Measurements from ENCODE around the gene ABI1. TPM values are rescaled to one million over a fixed set of nuclear protein-coding genes. Genes with fewer than 3 reads are reported as not detected.

Gene ABI1
- total RNA-seq, 2 donors from 2014 or later, result 71.0 to 86.2 TPM

- no peaks in the 10 kb centered on the region for H3K9me3 Mint-ChIP-seq
- no peak overlapping the region for H3K27ac Mint-ChIP-seq
- H3K4me1 Mint-ChIP-seq (ENCODE audit: low read depth), result peaks cover 57% of the 10 kb centered on the region
- DNase-seq (no peak), ATAC-seq (replicated peaks in 1 of 2) (no peak)
- H3K36me3 Mint-ChIP-seq (ENCODE audit: insufficient read depth in 2 of 2), result peaks cover 1 to 2% of the 10 kb centered on the region in 2 donors
- H3K27me3 Mint-ChIP-seq (ENCODE audit: low read depth), result no peaks in the 10 kb centered on the region
- H3K4me3 Mint-ChIP-seq, result no peak overlapping the region
Observed at GRCh38 chr10:26807532-26807931, 53.2 kb downstream of the ABI1 start.

- Mint-ChIP-seq H3K27ac (peak overlapping the region; percentile 77), H3K36me3 (ENCODE audit: insufficient read depth in 2 of 2) (peaks cover 0 to 1% of the 10 kb centered on the region in 2 donors), H3K4me3 (peak overlapping the region in 1 of 2 donors; percentile 74), H3K4me1 (ENCODE audit: low read depth) (peaks cover 56% of the 10 kb centered on the region), H3K27me3 (ENCODE audit: low read depth) (no peaks in the 10 kb centered on the region), H3K9me3 (no peaks in the 10 kb centered on the region)
- DNase-seq (no peak), ATAC-seq (replicated peaks in 1 of 2) (peak; percentile 66 to 75)
Observed at GRCh38 chr10:26806557-26806956, 54.2 kb downstream of the ABI1 start.

DNA sequence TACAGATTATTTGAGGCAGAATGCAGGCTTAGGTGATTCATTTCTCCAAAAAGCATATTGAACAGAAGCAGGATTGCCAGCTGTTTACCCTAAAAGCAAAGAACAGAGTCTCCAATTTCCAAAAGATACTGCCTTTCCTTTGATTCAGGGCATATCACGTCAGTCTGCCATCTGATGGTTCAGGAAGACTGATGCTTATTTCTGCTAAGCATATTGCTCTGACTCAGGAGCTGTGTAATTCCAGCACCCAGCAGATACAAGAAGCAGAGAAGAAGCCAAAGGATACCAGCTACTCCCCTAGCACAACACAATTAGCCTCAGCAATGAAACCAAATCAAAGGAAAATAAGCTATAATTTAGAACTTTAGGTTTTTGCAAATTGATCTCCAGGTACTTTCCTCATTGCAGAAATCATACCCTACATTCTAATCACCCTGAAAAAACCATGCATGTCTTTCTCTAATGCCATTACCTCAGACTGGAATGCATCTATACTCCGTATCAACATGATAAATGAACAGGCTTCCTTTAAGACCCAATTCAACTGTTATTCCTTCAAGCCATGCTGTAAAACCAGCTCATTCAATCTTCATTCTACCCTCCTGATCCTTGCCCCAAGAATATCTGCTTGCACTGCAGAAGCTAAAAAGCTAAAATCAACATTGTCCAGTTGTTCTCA, 55.1 kb downstream of the ABI1 start:
- H3K27ac Mint-ChIP-seq, result peak overlapping the region; percentile 77
- DNase-seq (no peak), ATAC-seq (replicated peaks in 1 of 2) (peak; percentile 41 to 72)
- no peaks in the 10 kb centered on the region for H3K27me3 Mint-ChIP-seq (ENCODE audit: low read depth)
- H3K4me3 Mint-ChIP-seq, result peak overlapping the region; percentile 23 to 74
- H3K9me3 Mint-ChIP-seq, result no peaks in the 10 kb centered on the region
- H3K4me1 Mint-ChIP-seq (ENCODE audit: low read depth), result peaks cover 56% of the 10 kb centered on the region
- H3K36me3 Mint-ChIP-seq (ENCODE audit: insufficient read depth in 2 of 2), result peaks cover 0 to 1% of the 10 kb centered on the region in 2 donors

- ATAC-seq (replicated peaks in 1 of 2), result no peak
- no peaks in the 10 kb centered on the region for H3K9me3 Mint-ChIP-seq
- H3K4me3 Mint-ChIP-seq, result peak overlapping the region in 1 of 2 donors; percentile 52
- peaks cover 0 to 1% of the 10 kb centered on the region in 2 donors for H3K36me3 Mint-ChIP-seq (ENCODE audit: insufficient read depth in 2 of 2)
- no peaks in the 10 kb centered on the region for H3K27me3 Mint-ChIP-seq (ENCODE audit: low read depth)
- peaks cover 61% of the 10 kb centered on the region for H3K4me1 Mint-ChIP-seq (ENCODE audit: low read depth)
- DNase-seq, result no peak
- H3K27ac Mint-ChIP-seq, result peak overlapping the region; percentile 86
Observed at GRCh38 chr10:26804418-26805393, 56.1 kb downstream of the ABI1 start.

DNA sequence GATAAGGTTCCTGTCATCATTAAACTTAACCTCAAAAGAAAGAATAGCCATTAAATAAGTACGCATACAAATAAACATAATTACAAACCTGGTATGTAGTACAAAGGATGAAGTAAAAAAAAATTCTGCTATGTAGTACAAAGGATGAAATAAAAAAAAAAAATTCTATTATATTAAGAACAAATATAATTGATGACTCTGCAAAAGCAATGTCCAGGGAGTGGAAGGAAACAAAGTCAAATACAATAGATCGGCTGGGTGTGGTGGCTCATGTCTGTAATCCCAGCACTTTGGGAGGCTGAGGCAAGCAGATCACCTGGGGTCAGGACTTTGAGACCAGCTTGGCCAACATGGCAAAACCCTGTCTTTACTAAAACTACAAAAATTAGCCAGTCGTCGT, 56.9 kb downstream of the ABI1 start:
- Mint-ChIP-seq H3K9me3 (no peaks in the 10 kb centered on the region), H3K36me3 (ENCODE audit: insufficient read depth in 2 of 2) (peaks cover 0 to 1% of the 10 kb centered on the region in 2 donors), H3K4me3 (no peak overlapping the region), H3K27ac (no peak overlapping the region), H3K27me3 (ENCODE audit: low read depth) (no peaks in the 10 kb centered on the region), H3K4me1 (ENCODE audit: low read depth) (peaks cover 70% of the 10 kb centered on the region)
- no peak for ATAC-seq (replicated peaks in 1 of 2)
- no peak for DNase-seq

GRCh38 chr10:26802527-26802926, 58.2 kb downstream of the ABI1 start:
- Mint-ChIP-seq H3K27ac (peak overlapping the region; percentile 16), H3K4me1 (ENCODE audit: low read depth) (peaks cover 79% of the 10 kb centered on the region), H3K9me3 (no peaks in the 10 kb centered on the region), H3K4me3 (peak overlapping the region in 1 of 2 donors; percentile 5), H3K36me3 (ENCODE audit: insufficient read depth in 2 of 2) (peaks cover 0 to 1% of the 10 kb centered on the region in 2 donors), H3K27me3 (ENCODE audit: low read depth) (no peaks in the 10 kb centered on the region)
- ATAC-seq (replicated peaks in 1 of 2) (no peak), DNase-seq (no peak)

DNA sequence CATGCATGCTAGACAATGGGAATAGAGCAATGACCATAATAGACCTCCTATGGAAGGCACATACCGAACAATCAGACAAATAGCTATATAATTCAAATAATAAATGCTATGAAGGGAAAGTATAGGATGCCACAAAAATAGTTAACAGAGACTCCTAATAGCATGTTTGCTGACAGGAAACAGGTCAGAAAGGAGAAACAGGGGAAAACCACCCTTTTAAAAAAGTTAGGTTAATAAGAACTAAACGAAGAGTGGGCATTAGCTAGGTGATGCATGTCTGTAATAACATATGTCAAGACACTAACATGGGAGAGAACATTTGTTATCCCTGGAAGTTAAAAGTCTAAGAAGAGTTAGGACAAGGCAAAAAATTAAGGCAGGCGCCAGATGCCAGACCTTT, 58.9 kb downstream of the ABI1 start:
- H3K27ac Mint-ChIP-seq, result no peak overlapping the region
- peaks cover 0 to 2% of the 10 kb centered on the region in 2 donors for H3K36me3 Mint-ChIP-seq (ENCODE audit: insufficient read depth in 2 of 2)
- H3K27me3 Mint-ChIP-seq (ENCODE audit: low read depth), result no peaks in the 10 kb centered on the region
- DNase-seq (no peak), ATAC-seq (replicated peaks in 1 of 2) (no peak)
- H3K4me3 Mint-ChIP-seq, result no peak overlapping the region
- H3K4me1 Mint-ChIP-seq (ENCODE audit: low read depth), result peaks cover 81% of the 10 kb centered on the region
- H3K9me3 Mint-ChIP-seq, result peaks cover 0 to 2% of the 10 kb centered on the region in 2 donors

DNA sequence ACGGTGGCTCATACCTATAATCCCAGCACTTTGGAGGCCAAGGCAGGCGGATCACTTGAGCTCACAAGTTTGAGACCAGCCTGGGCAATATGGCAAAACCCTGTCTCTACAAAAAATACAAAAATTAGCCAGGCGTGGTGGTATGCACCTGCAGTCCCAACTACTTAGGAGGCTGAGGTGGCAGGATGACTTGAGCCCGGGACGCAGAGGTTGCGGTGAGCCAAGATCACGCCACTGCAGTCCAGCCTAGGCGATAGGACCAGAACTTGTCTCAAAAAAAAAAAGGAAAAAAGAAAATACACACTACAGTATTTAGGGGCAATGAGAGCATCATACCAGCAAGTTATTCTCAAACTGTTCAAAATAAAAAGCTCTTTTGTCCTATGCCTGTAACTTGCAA, 59.5 kb downstream of the ABI1 start:
- Mint-ChIP-seq H3K9me3 (peaks cover 0 to 2% of the 10 kb centered on the region in 2 donors), H3K4me3 (no peak overlapping the region), H3K36me3 (ENCODE audit: insufficient read depth in 2 of 2) (peaks cover 0 to 2% of the 10 kb centered on the region in 2 donors), H3K27me3 (ENCODE audit: low read depth) (no peaks in the 10 kb centered on the region), H3K27ac (no peak overlapping the region), H3K4me1 (ENCODE audit: low read depth) (peaks cover 75% of the 10 kb centered on the region)
- ATAC-seq (replicated peaks in 1 of 2), result no peak
- DNase-seq, result no peak

DNA sequence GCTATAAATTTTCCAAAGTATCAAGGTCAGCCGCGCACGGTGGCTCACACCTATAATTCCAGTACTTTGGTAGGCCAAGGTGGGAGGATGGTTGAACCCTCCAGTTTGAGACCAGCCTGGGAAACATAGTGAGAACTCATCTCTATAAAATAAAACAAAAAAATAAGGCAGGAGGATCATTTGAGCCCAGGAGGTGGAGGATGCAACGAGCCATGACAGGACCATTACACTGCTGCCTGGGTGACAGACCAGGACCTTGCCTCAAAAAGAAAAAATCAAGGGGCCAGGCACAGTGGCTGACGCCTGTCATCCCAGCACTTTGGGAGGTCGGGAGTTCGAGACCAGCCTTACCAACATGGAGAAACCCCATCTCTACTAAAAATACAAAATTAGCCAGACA, 60.3 kb downstream of the ABI1 start:
- H3K36me3 Mint-ChIP-seq (ENCODE audit: insufficient read depth in 2 of 2), result peaks cover 0 to 2% of the 10 kb centered on the region in 2 donors
- H3K9me3 Mint-ChIP-seq, result peaks cover 0 to 2% of the 10 kb centered on the region in 2 donors
- no peak overlapping the region for H3K27ac Mint-ChIP-seq
- peaks cover 67% of the 10 kb centered on the region for H3K4me1 Mint-ChIP-seq (ENCODE audit: low read depth)
- no peak for ATAC-seq (replicated peaks in 1 of 2)
- no peak for DNase-seq
- no peaks in the 10 kb centered on the region for H3K27me3 Mint-ChIP-seq (ENCODE audit: low read depth)
- H3K4me3 Mint-ChIP-seq, result no peak overlapping the region

GRCh38 chr10:26799342-26799741, 61.4 kb downstream of the ABI1 start:
- H3K36me3 Mint-ChIP-seq (ENCODE audit: insufficient read depth in 2 of 2), result peaks cover 0 to 2% of the 10 kb centered on the region in 2 donors
- H3K27me3 Mint-ChIP-seq (ENCODE audit: low read depth), result no peaks in the 10 kb centered on the region
- peak overlapping the region; percentile 36 to 47 for H3K4me3 Mint-ChIP-seq
- no peak overlapping the region for H3K27ac Mint-ChIP-seq
- peaks cover 0 to 2% of the 10 kb centered on the region in 2 donors for H3K9me3 Mint-ChIP-seq
- ATAC-seq (replicated peaks in 1 of 2), result no peak
- peaks cover 56% of the 10 kb centered on the region for H3K4me1 Mint-ChIP-seq (ENCODE audit: low read depth)
- DNase-seq, result no peak

DNA sequence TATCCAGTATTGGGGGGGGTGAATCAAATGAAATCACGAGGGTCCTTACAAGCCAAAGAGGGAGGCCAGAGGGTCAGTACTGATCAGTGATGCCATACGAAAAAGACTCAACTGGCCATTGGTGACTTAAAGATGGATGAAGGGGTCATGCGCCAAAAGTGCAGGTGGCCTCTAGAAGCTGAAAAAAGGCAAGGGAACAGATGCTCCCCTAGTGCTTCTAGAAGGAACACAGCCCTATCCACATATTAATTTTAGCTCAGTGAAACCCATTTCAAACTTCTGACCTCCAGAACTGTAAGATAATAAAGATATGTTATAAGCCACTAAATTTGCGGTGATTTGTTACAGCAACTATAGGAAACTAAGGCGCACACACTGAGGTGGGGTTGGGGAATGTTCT, 62.5 kb downstream of the ABI1 start:
- H3K27me3 Mint-ChIP-seq (ENCODE audit: low read depth), result no peaks in the 10 kb centered on the region
- peaks cover 0 to 2% of the 10 kb centered on the region in 2 donors for H3K9me3 Mint-ChIP-seq
- H3K27ac Mint-ChIP-seq, result no peak overlapping the region
- peaks cover 45% of the 10 kb centered on the region for H3K4me1 Mint-ChIP-seq (ENCODE audit: low read depth)
- no peak overlapping the region for H3K4me3 Mint-ChIP-seq
- ATAC-seq (replicated peaks in 1 of 2) (no peak), DNase-seq (no peak)
- peaks cover 0 to 2% of the 10 kb centered on the region in 2 donors for H3K36me3 Mint-ChIP-seq (ENCODE audit: insufficient read depth in 2 of 2)

- no peak overlapping the region for H3K4me3 Mint-ChIP-seq
- peaks cover 0 to 2% of the 10 kb centered on the region in 2 donors for H3K9me3 Mint-ChIP-seq
- H3K4me1 Mint-ChIP-seq (ENCODE audit: low read depth), result peaks cover 37% of the 10 kb centered on the region
- DNase-seq (no peak), ATAC-seq (replicated peaks in 1 of 2) (no peak)
- H3K27me3 Mint-ChIP-seq (ENCODE audit: low read depth), result no peaks in the 10 kb centered on the region
- no peak overlapping the region for H3K27ac Mint-ChIP-seq
- peaks cover 0 to 2% of the 10 kb centered on the region in 2 donors for H3K36me3 Mint-ChIP-seq (ENCODE audit: insufficient read depth in 2 of 2)
Observed at GRCh38 chr10:26797340-26797739, 63.4 kb downstream of the ABI1 start.

All from activated T-cell treated with anti-CD3 and anti-CD28 coated beads, Interleukin-2, amount 50 U/mL, for 72 hours (primary cell).